RWPE1 (cell line): ENCODE measurements around the gene IFI27L1.

ENCODE experiments used
- CTCF ChIA-PET: fragments of 350-600 bp; sonication (Branson Sonifier 250); formaldehyde crosslinking; extraction: SDS; loops from one replicate; lab custom pipeline; 2021; lab: Yijun Ruan, JAX
- POLR2A ChIA-PET: fragments of 400-600 bp; formaldehyde crosslinking; extraction: SDS; loops from one replicate; lab custom pipeline; 2020; ENCODE audit warnings: antibody characterized with exemption; ENCODE audit not compliant: low non-redundant PET; lab: Yijun Ruan, JAX
- DNase-seq: peaks from one replicate; pipeline ENCODE4 v3.0.0; 2012; ENCODE audit warnings: low spot score
- H3K27ac ChIP-seq: fragments of 450-650 bp; 2 replicates; pipeline ENCODE4 v1.5.1; 2017
- CTCF ChIP-seq: fragments of 450-650 bp; conservative IDR thresholded peaks from 2 replicates; pipeline ENCODE4 v1.5.1; 2017; ENCODE audit warnings: low read depth, mild to moderate bottlenecking

The IFI27L1 gene

GRCh38 chr14:94038921-94039629 is 42.0 kb upstream of the IFI27L1 start:
- H3K27ac ChIP-seq: no peak overlapping the region
- CTCF ChIA-PET: interaction anchor here (1.0 kb wide), 1 partner anchor 97 kb away, joined by 3 read pairs; no protein-coding TSS in a partner anchor
- no peak for DNase-seq
- POLR2A ChIA-PET: no interaction called here
- no peak for TF ChIP-seq CTCF

- H3K27ac ChIP-seq: no peak overlapping the region
- CTCF ChIA-PET: no interaction called here
- DNase-seq: no peak
- POLR2A ChIA-PET: no interaction called here
- TF ChIP-seq CTCF: no peak
Measured at GRCh38 chr14:94040247-94040646, 40.9 kb upstream of the IFI27L1 start.

- DNase-seq: no peak
- CTCF ChIA-PET: no interaction called here
- POLR2A ChIA-PET: no interaction called here
- H3K27ac ChIP-seq: no peak overlapping the region
- no peak for TF ChIP-seq CTCF
Measured at GRCh38 chr14:94040796-94041195, 40.3 kb upstream of the IFI27L1 start.

GRCh38 chr14:94041551-94042346 is 39.4 kb upstream of the IFI27L1 start:
- no peak for DNase-seq
- CTCF ChIA-PET: interaction anchor here (1.1 kb wide), 1 partner anchor 57 kb away, joined by 3 read pairs; no protein-coding TSS in a partner anchor
- POLR2A ChIA-PET: no interaction called here
- H3K27ac ChIP-seq: no peak overlapping the region
- no peak for TF ChIP-seq CTCF

- no peak for DNase-seq
- POLR2A ChIA-PET: no interaction called here
- no peak overlapping the region for H3K27ac ChIP-seq
- CTCF ChIA-PET: interaction anchor here (1.1 kb wide), 1 partner anchor 58 kb away, joined by 3 read pairs; no protein-coding TSS in a partner anchor
- TF ChIP-seq CTCF: no peak
Measured at GRCh38 chr14:94042433-94043091, 38.5 kb upstream of the IFI27L1 start.

GRCh38 chr14:94043111-94043755 is 37.9 kb upstream of the IFI27L1 start:
- POLR2A ChIA-PET: no interaction called here
- CTCF ChIA-PET: no interaction called here
- no peak for DNase-seq
- H3K27ac ChIP-seq: no peak overlapping the region
- TF ChIP-seq CTCF: no peak
